ENCODE results near the gene PMIS2.
"Not testable (repeated sequence)": the region's sequence is repeated elsewhere in the genome, so short reads cannot be mapped to it uniquely, and the experiment has no call there.

Gene PMIS2

DNA sequence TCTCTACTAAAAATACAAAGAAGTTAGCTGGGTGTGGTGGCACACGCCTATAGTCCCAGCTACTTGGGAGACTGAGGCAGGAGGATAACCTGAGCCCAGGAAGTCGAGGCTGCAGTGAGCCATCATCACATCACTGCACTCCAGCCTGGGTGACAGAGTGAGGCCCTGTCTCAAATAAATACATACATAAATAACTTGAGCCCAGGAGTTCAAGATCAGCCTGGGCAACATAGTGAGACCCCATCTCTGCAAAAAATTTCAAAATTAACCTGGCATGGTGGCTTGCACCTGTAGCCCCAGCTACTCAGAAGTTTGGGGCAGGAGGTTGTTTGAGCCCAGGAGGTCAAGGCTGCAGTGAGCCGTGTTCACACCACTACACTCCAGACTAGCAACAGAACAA is 9.1 kb downstream of the PMIS2 start:
- not testable (repeated sequence) for DNase-seq (ENCODE audit: low spot score)

DNA sequence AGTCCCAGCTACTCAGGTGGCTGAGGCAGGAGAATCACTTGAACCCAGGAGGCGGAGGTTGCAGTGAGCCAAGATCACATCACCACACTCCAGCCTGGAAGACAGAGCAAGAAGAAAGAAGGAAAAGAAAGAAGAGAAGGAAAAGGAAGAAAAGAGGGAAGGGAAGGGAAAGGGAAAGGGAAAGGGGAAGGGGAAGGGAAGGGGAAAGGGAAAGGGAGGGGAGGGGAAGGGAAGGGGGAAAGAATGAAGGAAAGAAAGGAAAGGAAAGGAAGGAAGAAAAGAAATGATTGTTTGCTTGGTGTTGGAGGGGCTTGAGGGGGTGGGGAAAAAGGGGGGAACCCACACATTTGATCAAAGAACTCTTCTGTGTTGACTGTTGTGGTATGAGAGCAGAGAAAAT is 10.0 kb downstream of the PMIS2 start:
- no peak for DNase-seq (ENCODE audit: low spot score)

- DNase-seq (ENCODE audit: low spot score): no peak
These were observed 10.5 kb downstream of the PMIS2 start for GRCh38 chr19:35596366-35596999.

DNA sequence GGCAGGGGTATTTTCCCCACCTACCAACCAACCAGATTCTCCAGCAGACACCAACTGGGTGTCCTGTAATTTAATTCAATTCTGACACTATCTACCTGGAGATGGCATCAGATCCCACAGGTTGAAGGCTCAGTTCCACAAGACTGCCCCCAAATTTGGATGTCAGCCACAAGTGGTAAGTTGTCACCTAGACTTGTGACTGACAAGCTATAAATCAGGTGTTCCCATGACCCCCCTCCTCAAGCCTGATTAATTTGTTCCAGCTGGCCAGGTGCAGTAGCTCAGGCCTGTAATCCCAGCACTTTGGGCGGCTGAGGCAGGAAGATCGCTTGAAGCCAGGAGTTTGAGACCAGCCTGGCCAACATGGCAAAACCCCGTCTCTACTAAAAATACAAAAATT is 16.0 kb downstream of the PMIS2 start:
- no peak for DNase-seq (ENCODE audit: low spot score)

GRCh38 chr19:35604436-35604835 is 18.5 kb downstream of the PMIS2 start:
- DNase-seq (ENCODE audit: low spot score): not testable (repeated sequence)

- not testable (repeated sequence) for DNase-seq (ENCODE audit: low spot score)
These were observed 21.2 kb downstream of the PMIS2 start for GRCh38 chr19:35607170-35607569.

DNA sequence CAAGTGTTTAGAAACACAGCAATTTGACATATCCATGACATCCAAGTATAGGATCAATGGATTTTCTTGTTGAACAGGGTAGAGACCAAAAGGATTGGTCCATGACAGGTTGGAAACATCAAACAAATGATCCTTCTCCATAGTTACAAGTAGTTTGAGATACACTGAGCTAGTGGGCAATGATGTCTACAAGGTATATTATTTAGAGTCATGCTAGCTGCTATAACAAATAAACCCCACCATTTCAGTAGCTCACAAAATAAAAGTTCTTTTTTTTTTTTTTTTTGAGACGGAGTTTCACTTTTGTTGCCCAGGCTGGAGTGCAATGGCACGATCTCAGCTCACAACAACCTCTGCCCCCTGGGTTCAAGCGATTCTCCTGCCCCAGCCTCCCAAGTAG is 21.7 kb downstream of the PMIS2 start:
- DNase-seq (ENCODE audit: low spot score): no peak

DNA sequence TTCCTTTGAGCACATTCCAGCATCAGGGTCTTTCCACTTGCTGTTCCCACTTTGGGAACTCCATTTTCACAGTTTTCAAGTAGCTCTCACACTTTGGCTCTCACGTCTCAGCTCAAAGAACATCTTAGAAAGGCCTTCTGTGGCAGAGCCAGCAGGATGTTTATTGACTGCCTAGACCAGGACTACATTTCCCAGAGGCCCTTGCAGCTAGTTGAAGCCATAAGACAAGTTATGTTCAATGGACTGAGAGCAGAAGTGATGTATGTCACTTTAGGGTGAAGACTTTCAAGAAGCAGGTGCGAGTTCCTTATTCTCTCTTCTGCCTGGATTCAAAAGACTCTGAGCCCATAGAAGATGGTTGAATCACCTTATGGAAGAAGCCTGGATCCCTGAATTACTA is 22.3 kb downstream of the PMIS2 start:
- DNase-seq (ENCODE audit: low spot score): no peak

DNA sequence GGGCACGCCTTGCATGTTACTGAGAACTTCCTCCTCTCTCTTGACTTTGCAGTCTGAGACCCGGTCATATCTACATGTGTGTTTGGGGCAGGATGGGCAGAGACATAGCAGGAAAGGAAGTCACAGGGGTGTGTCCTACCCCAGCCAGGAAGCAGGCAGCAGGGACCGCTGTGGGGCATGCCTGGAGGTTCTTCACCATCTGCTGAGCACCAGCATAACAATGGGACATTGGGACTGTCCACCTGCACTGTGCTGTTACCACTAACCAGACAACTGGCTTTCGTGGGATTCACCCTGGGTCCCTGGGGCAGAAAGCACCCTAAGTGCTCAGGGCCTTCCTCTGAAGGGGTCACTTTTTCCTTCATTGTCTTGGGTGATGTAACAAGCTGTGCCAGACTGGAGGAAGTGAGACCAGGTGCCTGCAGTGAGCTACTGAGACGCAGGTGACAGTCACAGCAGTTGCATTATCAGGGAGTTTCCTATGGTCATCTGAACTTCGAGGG is 23.9 kb downstream of the PMIS2 start:
- no peak for DNase-seq (ENCODE audit: low spot score)

DNA sequence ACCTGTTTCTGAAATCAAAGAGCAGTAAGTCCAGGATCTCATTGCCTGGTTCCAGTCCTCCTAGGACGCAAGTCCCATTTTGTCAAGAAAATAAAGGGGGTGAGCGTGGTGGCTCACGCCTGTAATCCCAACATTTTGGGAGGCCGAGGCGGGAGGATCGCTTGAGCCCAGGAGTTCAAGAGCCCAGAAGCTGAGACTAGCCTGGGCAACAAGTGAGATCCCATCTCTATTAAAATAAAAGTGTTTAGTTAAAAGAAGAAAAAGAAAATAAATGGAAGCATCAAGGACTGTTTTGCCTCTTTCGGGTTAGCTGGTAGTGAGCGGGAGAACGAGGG is 26.2 kb downstream of the PMIS2 start:
- peak; percentile 8 for DNase-seq (ENCODE audit: low spot score)

DNA sequence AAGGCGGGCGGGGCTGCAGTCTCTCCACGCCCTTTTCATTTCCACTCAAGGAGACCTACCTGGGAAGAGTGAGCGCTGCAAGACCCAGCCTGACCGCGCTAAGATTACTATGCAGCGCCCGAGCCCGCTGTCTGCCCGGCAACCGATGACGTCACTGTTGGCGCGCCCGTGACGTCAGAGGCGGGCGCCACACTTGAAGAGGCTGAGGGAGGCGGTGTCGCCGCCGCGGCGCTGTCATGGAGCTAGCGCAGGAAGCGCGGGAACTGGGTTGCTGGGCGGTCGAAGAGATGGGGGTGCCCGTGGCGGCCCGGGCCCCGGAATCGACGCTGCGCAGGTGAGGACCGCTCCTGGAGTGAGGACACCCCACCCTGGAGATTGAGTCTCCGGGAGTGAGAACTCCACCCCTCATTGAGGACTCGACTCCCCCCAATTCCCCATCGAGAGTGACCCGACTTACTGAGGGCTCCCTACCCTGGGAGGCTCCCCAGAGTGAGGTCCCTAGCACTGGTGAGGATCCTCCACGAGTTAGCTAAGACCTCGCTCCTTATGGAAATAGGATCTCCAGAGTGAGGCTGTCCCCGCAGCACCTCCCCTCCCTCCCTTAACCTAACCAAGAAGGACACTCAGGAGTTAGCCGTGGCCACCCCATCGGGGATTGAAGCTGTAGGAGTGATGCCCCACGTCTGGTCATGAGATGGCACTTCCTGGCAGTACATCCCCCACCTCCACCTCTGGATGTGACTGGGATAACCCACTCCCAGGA is 26.8 kb downstream of the PMIS2 start, which contains the start of gene HAUS5:
TSS of gene HAUS5 (plus strand) at position 177 of the 763 bp plus-strand sequence. CDS start at position 237, 60 bp downstream.
- peak; percentile 84 for DNase-seq (ENCODE audit: low spot score)

- no peak for DNase-seq (ENCODE audit: low spot score)
These were observed 27.6 kb downstream of the PMIS2 start for GRCh38 chr19:35613574-35613973.

DNA sequence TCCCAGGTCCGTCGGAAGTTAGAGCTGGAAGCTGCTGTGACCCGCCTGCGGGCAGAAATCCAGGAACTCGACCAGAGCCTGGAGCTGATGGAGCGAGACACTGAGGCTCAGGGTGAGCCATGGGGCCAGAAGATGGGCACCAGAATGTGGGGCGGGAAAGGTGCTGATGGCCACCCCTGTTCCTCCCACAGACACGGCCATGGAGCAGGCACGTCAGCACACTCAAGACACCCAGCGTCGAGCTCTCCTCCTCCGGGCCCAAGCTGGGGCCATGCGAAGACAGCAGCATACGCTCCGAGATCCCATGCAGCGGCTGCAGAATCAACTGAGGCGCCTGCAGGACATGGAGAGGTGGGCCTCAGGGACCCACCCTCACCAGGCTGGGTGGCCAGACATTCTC is 29.1 kb downstream of the PMIS2 start:
- DNase-seq (ENCODE audit: low spot score): no peak

DNA sequence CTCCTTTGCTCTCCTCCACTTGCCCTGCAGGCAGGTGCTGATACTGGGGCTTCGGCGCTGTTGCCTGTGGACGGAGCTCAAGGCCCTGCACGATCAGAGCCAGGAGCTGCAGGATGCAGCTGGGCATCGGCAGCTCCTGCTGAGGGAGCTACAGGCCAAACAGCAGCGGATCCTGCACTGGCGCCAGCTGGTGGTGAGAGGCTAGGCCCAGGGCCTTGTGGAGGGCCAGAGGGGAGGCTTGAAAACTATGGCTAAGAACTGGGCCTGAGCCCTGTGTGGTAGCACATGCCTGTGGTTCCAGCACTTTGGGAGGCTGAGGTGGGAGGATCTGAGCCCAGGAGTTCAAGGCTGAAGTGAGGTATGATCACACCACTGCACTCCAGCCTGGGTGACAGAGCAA is 32.9 kb downstream of the PMIS2 start:
- no peak for DNase-seq (ENCODE audit: low spot score)

DNA sequence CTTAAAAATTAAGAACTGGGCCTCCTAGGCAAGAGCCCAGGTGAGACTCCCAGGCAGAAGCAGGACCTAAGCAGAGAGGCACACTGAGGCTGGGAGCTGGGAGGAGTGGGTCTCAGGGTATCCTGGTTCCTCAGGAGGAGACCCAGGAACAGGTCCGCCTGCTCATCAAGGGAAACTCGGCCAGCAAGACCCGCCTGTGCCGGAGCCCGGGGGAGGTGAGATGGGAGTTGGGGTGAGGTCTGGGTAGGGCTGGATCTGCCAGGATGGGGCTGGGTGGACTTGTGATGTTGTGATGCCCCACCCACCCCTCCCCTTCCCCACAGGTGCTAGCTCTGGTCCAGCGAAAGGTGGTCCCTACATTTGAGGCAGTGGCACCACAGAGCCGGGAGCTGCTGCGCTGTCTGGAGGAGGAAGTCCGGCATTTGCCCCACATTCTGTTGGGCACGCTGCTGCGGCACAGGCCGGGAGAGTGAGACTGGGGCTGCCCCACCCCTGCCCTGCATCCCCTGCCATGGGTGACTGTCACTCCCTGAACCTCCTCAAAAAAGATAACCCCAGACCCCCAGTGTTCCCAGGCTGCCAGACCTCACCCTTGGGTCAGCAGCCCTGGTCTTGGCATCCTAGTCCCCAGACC is 33.4 kb downstream of the PMIS2 start:
- DNase-seq (ENCODE audit: low spot score): no peak

DNA sequence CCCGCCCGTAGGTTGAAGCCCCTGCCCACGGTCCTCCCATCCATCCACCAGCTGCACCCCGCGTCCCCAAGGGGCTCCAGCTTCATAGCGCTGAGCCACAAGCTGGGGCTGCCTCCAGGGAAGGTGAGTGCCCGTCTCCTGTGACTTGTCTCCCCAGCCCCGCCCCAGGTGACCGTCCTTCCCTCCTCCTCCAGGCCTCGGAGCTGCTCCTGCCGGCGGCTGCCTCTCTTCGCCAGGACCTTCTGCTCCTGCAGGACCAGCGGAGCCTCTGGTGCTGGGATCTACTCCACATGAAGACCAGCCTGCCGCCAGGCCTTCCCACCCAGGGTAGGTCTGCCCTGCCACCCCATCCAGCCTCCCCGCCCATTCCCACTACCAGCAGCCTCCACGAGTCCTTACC is 34.0 kb downstream of the PMIS2 start:
- DNase-seq (ENCODE audit: low spot score): no peak

GRCh38 chr19:35621708-35622107 is 35.7 kb downstream of the PMIS2 start:
- no peak for DNase-seq (ENCODE audit: low spot score)

DNA sequence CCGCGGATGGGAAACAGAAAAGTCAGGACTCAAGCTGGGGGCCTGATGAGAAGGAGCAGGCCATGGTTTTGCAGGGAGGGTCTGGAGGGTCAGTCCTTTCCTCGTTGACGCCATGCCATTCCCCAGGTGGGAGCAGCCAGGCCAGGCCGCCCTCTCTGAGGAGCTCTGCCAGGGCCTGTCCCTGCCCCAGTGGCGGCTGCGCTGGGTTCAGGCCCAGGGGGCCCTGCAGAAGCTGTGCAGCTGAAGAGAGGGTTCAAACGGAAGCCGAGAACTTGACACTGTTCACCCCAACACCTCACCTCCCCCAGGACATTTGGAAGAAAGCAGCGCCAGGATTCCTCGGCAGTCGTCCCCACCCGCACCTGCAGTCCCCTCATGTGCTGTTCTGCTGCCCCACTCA is 36.8 kb downstream of the PMIS2 start:
- no peak for DNase-seq (ENCODE audit: low spot score)

- no peak for DNase-seq (ENCODE audit: low spot score)
These were observed 37.5 kb downstream of the PMIS2 start for GRCh38 chr19:35623327-35624010.

GRCh38 chr19:35628264-35628564 is 42.2 kb downstream of the PMIS2 start:
- no peak for DNase-seq (ENCODE audit: low spot score)

- DNase-seq (ENCODE audit: low spot score): peak; percentile 98
These were observed 42.8 kb downstream of the PMIS2 start, which contains the start of gene RBM42 for GRCh38 chr19:35628565-35629331. TSS of gene RBM42 (plus strand) at chr19:35629036. CDS start at chr19:35629154, 118 bp downstream.

GRCh38 chr19:35629332-35629633 is 43.3 kb downstream of the PMIS2 start:
- no peak for DNase-seq (ENCODE audit: low spot score)

Data from pons (tissue), 1 donor.